RPMI8226 (cell line): Measurements from ENCODE around the gene USH1G.
"Not testable (repeated sequence)": the region's sequence is repeated elsewhere in the genome, so short reads cannot be mapped to it uniquely, and the experiment has no call there.

ENCODE experiments used
- DNase-seq: peaks from one replicate; pipeline ENCODE4 v3.0.0-alpha.2; 2015

Gene USH1G

GRCh38 chr17:74873037-74873873 is 49.8 kb downstream of the USH1G start:
- DNase-seq: peak; percentile 100

GRCh38 chr17:74872313-74873036 is 50.6 kb downstream of the USH1G start, which contains the start of gene FDXR:
Gene FDXR, minus strand, starts transcription at chr17:74872994. Its CDS starts 50 bp downstream, at chr17:74872944.
- DNase-seq: peak; percentile 27

- no peak for DNase-seq
Measured at GRCh38 chr17:74871356-74872076, 51.5 kb downstream of the USH1G start.

- DNase-seq: no peak
Measured at GRCh38 chr17:74870512-74870911, 52.5 kb downstream of the USH1G start.

GRCh38 chr17:74870028-74870427 is 53.0 kb downstream of the USH1G start:
- not testable (repeated sequence) for DNase-seq

- no peak for DNase-seq
Measured at GRCh38 chr17:74868908-74869255, 54.2 kb downstream of the USH1G start.

- no peak for DNase-seq
Measured at GRCh38 chr17:74868251-74868907, 54.7 kb downstream of the USH1G start.

- no peak for DNase-seq
Measured at GRCh38 chr17:74866198-74866835, 56.7 kb downstream of the USH1G start.
